Mucosa of rectum (tissue), 2 donors: Measurements from ENCODE around the gene APC.

Source experiments
- H3K27ac ChIP-seq, 2 donors: one replicate each; pipeline ENCODE4 v1.7.0; 2013; ENCODE audit warnings: inconsistent platforms in 2 of 2, low read depth in 2 of 2, low read length in 2 of 2
- H3K27me3 ChIP-seq, 2 donors: one replicate each; pipeline ENCODE4 v1.7.0; 2013; ENCODE audit warnings: low read length in 2 of 2; ENCODE audit not compliant: control insufficient read depth in 2 of 2, insufficient read depth in 2 of 2
- H3K36me3 ChIP-seq, 2 donors: one replicate each; pipeline ENCODE4 v1.7.0; 2013; ENCODE audit warnings: low read length in 2 of 2; ENCODE audit not compliant: control insufficient read depth in 2 of 2, insufficient read depth in 2 of 2
- H3K4me1 ChIP-seq, 2 donors: one replicate each; pipeline ENCODE4 v1.7.0; 2013; ENCODE audit warnings: low read length in 2 of 2, mild to moderate bottlenecking in 1 of 2; ENCODE audit not compliant: control insufficient read depth in 2 of 2, insufficient read depth in 2 of 2
- H3K4me3 ChIP-seq, 2 donors: one replicate each; pipeline ENCODE4 v1.7.0; 2013; ENCODE audit warnings: low read length in 2 of 2
- H3K9ac ChIP-seq, 2 donors: one replicate each; pipeline ENCODE4 v1.7.0; 2013; ENCODE audit warnings: low read length in 2 of 2, low read depth in 1 of 2, mild to moderate bottlenecking in 1 of 2
- H3K9me3 ChIP-seq, 2 donors: one replicate each; pipeline ENCODE4 v1.7.0; 2013; ENCODE audit warnings: low read length in 2 of 2; ENCODE audit not compliant: control insufficient read depth in 2 of 2
- donor health status: healthy.
- donor health status: Normal muscosa, but diverticular disease.

Gene APC

DNA sequence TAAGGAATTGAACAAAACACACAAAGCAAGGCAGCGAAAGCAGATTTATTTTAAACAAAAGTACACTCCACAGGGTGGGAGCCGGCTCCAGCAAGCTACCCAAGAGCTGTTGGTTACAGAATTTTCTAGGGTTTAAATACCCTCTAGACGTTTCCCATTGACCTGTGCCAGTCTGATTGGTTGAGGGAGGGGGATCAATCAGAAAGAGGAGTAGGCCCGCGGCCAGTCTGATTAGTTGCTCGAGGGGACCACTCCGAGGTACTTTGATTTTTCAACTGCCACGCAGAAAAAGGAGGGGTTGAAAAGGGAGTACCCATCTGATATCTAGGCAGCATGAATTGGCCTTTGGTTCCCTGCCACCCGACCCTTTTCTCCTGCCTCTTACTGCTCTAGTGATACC is 124.4 kb downstream of the APC start:
- H3K4me3 ChIP-seq = peak overlapping the region; percentile 84 to 99
- no peaks in the 10 kb centered on the region for H3K27me3 ChIP-seq
- H3K9me3 ChIP-seq = no peaks in the 10 kb centered on the region
- peak overlapping the region; percentile 80 to 90 for H3K9ac ChIP-seq
- H3K27ac ChIP-seq = no peak overlapping the region
- peaks cover 9 to 19% of the 10 kb centered on the region in 2 donors for H3K4me1 ChIP-seq
- peaks cover 21 to 25% of the 10 kb centered on the region in 2 donors for H3K36me3 ChIP-seq

DNA sequence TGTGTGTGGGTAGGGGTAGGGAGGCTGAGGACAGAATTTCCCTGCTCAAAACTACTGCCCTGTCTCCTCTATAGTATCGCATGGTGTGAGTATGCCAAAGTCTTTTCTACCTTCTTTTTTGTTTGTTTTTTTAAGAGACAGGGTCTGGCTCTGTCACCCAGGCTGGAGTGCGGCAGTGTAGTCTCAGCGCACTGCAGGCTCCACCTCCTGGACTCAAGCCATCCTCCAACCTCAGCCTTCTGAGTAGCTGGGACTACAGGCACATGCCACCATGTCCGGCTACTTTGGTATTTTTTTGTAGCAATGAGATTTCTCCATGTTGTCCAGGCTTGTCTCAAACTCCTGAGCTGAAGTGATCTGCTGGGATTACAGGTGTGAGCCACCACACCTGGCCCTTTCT is 125.9 kb downstream of the APC start:
- Histone ChIP-seq H3K27me3 (no peaks in the 10 kb centered on the region), H3K4me1 (peaks cover 9 to 19% of the 10 kb centered on the region in 2 donors), H3K9me3 (no peaks in the 10 kb centered on the region), H3K27ac (no peak overlapping the region), H3K36me3 (peaks cover 30 to 36% of the 10 kb centered on the region in 2 donors), H3K4me3 (no peak overlapping the region), H3K9ac (no peak overlapping the region)

- Histone ChIP-seq H3K9me3 (no peaks in the 10 kb centered on the region), H3K27me3 (no peaks in the 10 kb centered on the region), H3K27ac (no peak overlapping the region), H3K4me3 (no peak overlapping the region), H3K36me3 (peaks cover 36 to 43% of the 10 kb centered on the region in 2 donors), H3K9ac (no peak overlapping the region), H3K4me1 (peaks cover 9 to 19% of the 10 kb centered on the region in 2 donors)
Measured at GRCh38 chr5:112865128-112865527, 127.4 kb downstream of the APC start.

DNA sequence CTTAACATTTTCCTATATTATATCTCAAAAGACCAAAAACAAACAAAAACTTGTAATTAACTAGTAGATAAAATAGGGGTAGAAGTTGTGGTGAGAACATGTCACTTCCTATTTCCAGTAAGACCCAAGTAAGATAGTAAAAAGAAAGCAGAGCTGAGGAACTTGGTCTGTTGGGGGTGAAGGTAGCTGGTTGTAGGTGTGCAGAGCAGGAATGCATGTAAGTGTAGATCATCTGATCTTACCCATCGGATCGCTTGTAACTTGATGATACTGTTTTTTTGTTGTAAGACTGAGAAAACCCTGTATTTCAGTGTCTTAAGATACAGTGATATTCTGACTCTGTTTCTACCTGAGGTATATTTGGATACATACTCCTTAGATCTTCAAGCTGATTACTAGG is 129.1 kb downstream of the APC start:
- no peak overlapping the region for H3K27ac ChIP-seq
- H3K9me3 ChIP-seq = no peaks in the 10 kb centered on the region
- H3K9ac ChIP-seq = no peak overlapping the region
- H3K27me3 ChIP-seq = no peaks in the 10 kb centered on the region
- H3K4me1 ChIP-seq = peaks cover 9 to 14% of the 10 kb centered on the region in 2 donors
- H3K4me3 ChIP-seq = no peak overlapping the region
- peaks cover 45 to 50% of the 10 kb centered on the region in 2 donors for H3K36me3 ChIP-seq

DNA sequence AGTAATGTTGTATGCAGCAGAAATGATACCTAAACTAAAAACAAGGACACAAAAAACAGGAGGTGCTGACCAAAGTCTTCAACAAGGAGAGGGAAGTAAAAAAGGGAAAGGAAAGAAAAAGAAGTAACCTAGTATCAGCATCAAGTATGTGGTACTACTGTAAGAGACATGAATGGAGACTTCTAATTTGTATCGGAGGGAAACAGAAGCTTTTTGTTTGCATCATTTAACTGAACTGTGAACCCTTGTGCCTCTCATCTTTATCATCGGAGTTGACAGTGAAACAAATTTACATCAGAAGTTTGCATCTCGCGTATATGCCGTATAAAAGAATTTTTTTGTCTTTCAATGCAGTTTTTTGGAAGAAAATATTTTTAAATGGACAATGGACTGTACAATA is 129.7 kb downstream of the APC start:
- no peaks in the 10 kb centered on the region for H3K27me3 ChIP-seq
- no peaks in the 10 kb centered on the region for H3K9me3 ChIP-seq
- H3K27ac ChIP-seq = no peak overlapping the region
- no peak overlapping the region for H3K4me3 ChIP-seq
- H3K36me3 ChIP-seq = peaks cover 45 to 49% of the 10 kb centered on the region in 2 donors
- no peak overlapping the region for H3K9ac ChIP-seq
- H3K4me1 ChIP-seq = peaks cover 3 to 8% of the 10 kb centered on the region in 2 donors

DNA sequence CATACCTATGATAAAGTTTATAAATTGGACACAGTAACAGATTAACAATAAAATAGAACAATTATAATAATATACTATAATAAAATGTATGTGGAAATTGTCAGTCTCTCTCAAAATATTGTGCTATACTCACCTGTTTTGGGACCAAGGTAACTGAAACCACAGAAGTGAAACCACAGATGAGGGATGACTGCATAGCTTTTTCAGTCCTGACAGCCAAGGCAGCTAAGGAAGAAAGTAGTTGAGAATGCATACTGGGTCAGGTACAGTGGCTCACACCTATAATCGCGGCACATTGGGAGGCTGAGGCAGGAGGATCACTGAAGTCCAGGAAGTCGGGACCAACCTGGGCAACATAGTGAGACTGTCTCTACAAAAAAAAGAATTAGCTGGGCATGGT is 132.3 kb downstream of the APC start:
- no peaks in the 10 kb centered on the region for H3K4me1 ChIP-seq

GRCh38 chr5:112870966-112871365 is 133.3 kb downstream of the APC start:
- Histone ChIP-seq H3K9ac (no peak overlapping the region), H3K4me3 (no peak overlapping the region), H3K9me3 (no peaks in the 10 kb centered on the region), H3K36me3 (peaks cover 33 to 34% of the 10 kb centered on the region in 2 donors), H3K27me3 (no peaks in the 10 kb centered on the region), H3K4me1 (no peaks in the 10 kb centered on the region), H3K27ac (no peak overlapping the region)

More for the DNA sequence above, 132.3 kb downstream of the APC start:
- H3K9me3 ChIP-seq = no peaks in the 10 kb centered on the region
- no peak overlapping the region for H3K9ac ChIP-seq
- peaks cover 34 to 37% of the 10 kb centered on the region in 2 donors for H3K36me3 ChIP-seq
- no peaks in the 10 kb centered on the region for H3K27me3 ChIP-seq
- no peak overlapping the region for H3K27ac ChIP-seq
- H3K4me3 ChIP-seq = no peak overlapping the region

DNA sequence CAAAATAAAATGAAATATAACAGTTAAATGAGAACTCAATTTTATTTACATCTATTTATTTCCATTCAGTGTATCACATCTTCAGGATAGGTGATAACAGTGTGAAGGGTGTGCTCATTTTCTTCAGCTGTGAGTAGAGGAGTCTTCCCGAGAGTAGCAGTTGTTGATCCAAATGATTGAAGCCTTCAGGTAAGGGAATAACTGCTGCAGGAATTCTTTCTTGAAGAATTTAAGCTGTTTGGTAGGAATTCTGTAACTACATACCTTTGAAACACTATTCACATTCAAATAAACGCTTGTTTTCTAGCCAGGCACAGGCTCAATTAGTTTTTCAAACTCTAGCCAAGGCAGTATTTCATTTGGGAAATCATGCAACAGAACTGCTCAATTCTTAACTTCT is 138.7 kb downstream of the APC start:
- no peaks in the 10 kb centered on the region for H3K9me3 ChIP-seq
- H3K9ac ChIP-seq = no peak overlapping the region
- peaks cover 12 to 30% of the 10 kb centered on the region in 2 donors for H3K36me3 ChIP-seq
- H3K4me3 ChIP-seq = no peak overlapping the region
- H3K27ac ChIP-seq = no peak overlapping the region
- no peaks in the 10 kb centered on the region for H3K4me1 ChIP-seq
- no peaks in the 10 kb centered on the region for H3K27me3 ChIP-seq

GRCh38 chr5:112878101-112878500 is 140.4 kb downstream of the APC start:
- Histone ChIP-seq H3K36me3 (peaks cover 21 to 40% of the 10 kb centered on the region in 2 donors), H3K4me1 (no peaks in the 10 kb centered on the region), H3K27ac (no peak overlapping the region), H3K4me3 (no peak overlapping the region), H3K9me3 (no peaks in the 10 kb centered on the region), H3K27me3 (no peaks in the 10 kb centered on the region), H3K9ac (no peak overlapping the region)

- Histone ChIP-seq H3K9ac (no peak overlapping the region), H3K27ac (no peak overlapping the region), H3K4me3 (no peak overlapping the region), H3K27me3 (no peaks in the 10 kb centered on the region), H3K9me3 (no peaks in the 10 kb centered on the region), H3K36me3 (peaks cover 21 to 42% of the 10 kb centered on the region in 2 donors), H3K4me1 (no peaks in the 10 kb centered on the region)
Measured at GRCh38 chr5:112878760-112879159, 141.1 kb downstream of the APC start.
